Liver (tissue), 9 donors: ENCODE data around the gene ASS1. TPM values are rescaled to one million over a fixed set of nuclear protein-coding genes. Genes with fewer than 3 reads are reported as not detected.

ENCODE experiments used
- DNase-seq: peaks from one replicate; pipeline ENCODE4 v3.0.0-alpha.2; 2017; ENCODE audit warnings: low spot score
- H3K27ac ChIP-seq, 2 donors: one replicate each; pipeline ENCODE4 v1.7.0; 2013; ENCODE audit warnings: inconsistent platforms in 2 of 2, low read length in 2 of 2, control low read depth in 1 of 2, low read depth in 1 of 2, mild to moderate bottlenecking in 1 of 2
- H3K27me3 ChIP-seq, 4 donors: one replicate each; pipeline versions ENCODE4 v1.6.1 to v1.7.0; 2013; ENCODE audit warnings: low read length in 3 of 4, inconsistent platforms in 1 of 4, mild to moderate bottlenecking in 1 of 4, moderate library complexity in 1 of 4; ENCODE audit not compliant: control insufficient read depth in 4 of 4, insufficient read depth in 4 of 4
- H3K36me3 ChIP-seq, 4 donors: one replicate each; pipeline versions ENCODE4 v1.6.1 to v1.7.0; 2013; ENCODE audit warnings: low read length in 3 of 4, mild to moderate bottlenecking in 3 of 4, low read depth in 1 of 4, moderate library complexity in 1 of 4; ENCODE audit not compliant: control insufficient read depth in 4 of 4, insufficient read depth in 3 of 4
- H3K4me1 ChIP-seq, 4 donors: one replicate each; pipeline versions ENCODE4 v1.6.1 to v1.7.0; 2013; ENCODE audit warnings: low read length in 3 of 4, mild to moderate bottlenecking in 3 of 4, moderate library complexity in 1 of 4; ENCODE audit not compliant: control insufficient read depth in 4 of 4, insufficient read depth in 4 of 4
- H3K4me3 ChIP-seq, 3 donors: one replicate each; pipeline versions ENCODE4 v1.6.1 to v1.7.0; 2013; ENCODE audit warnings: low read length in 3 of 3, control low read depth in 1 of 3, low read depth in 1 of 3, mild to moderate bottlenecking in 1 of 3
- H3K9ac ChIP-seq, 2 donors: one replicate each; pipeline ENCODE4 v1.7.0; 2013; ENCODE audit warnings: low read length in 2 of 2, mild to moderate bottlenecking in 2 of 2, moderate library complexity in 2 of 2, control low read depth in 1 of 2, low read depth in 1 of 2
- H3K9me3 ChIP-seq, 4 donors: one replicate each; pipeline versions ENCODE4 v1.6.1 to v1.7.0; 2013; ENCODE audit warnings: low read length in 3 of 4; ENCODE audit not compliant: control insufficient read depth in 4 of 4
- EGR1 ChIP-seq, 2 donors: IDR thresholded peaks; 2 replicates each; pipeline ENCODE4 v1.6.1; 2016 to 2018; ENCODE audit warnings: antibody characterized with exemption in 2 of 2, low read depth in 2 of 2
- FOXA1 ChIP-seq: IDR thresholded peaks from 2 replicates; pipeline ENCODE4 v1.6.1; 2016; ENCODE audit warnings: antibody characterized with exemption
- FOXA2 ChIP-seq: IDR thresholded peaks from 2 replicates; pipeline ENCODE4 v1.6.1; 2016; ENCODE audit warnings: antibody characterized with exemption
- GABPA ChIP-seq, 2 donors: IDR thresholded peaks in 1 of 2; conservative IDR thresholded peaks in 1 of 2; 2 replicates each; pipeline ENCODE4 v1.6.1; 2016; ENCODE audit warnings: antibody characterized with exemption in 2 of 2, mild to moderate bottlenecking in 1 of 2, moderate library complexity in 1 of 2
- HNF4A ChIP-seq, 2 donors: conservative IDR thresholded peaks; 2 replicates each; pipeline ENCODE4 v1.6.1; 2016; ENCODE audit warnings: antibody characterized with exemption in 2 of 2, mild to moderate bottlenecking in 2 of 2
- HNF4G ChIP-seq: IDR thresholded peaks from 2 replicates; pipeline ENCODE4 v1.6.1; 2016; ENCODE audit warnings: antibody characterized with exemption
- JUND ChIP-seq, 2 donors: IDR thresholded peaks; 2 replicates each; pipeline ENCODE4 v1.6.1; 2016; ENCODE audit warnings: antibody characterized with exemption in 2 of 2
- NR2F2 ChIP-seq: IDR thresholded peaks from 2 replicates; pipeline ENCODE4 v1.6.1; 2016; ENCODE audit warnings: antibody characterized with exemption
- RAD21 ChIP-seq, 2 donors: IDR thresholded peaks; 2 replicates each; pipeline ENCODE4 v1.6.1; 2016; ENCODE audit warnings: antibody characterized with exemption in 2 of 2, mild to moderate bottlenecking in 2 of 2
- REST ChIP-seq: IDR thresholded peaks from 2 replicates; pipeline ENCODE4 v1.6.1; 2016; ENCODE audit warnings: antibody characterized with exemption, mild to moderate bottlenecking
- RXRA ChIP-seq, 2 donors: IDR thresholded peaks; 2 replicates each; pipeline ENCODE4 v1.6.1; 2017 to 2018; ENCODE audit warnings: antibody characterized with exemption in 2 of 2, mild to moderate bottlenecking in 1 of 2
- TAF1 ChIP-seq: conservative IDR thresholded peaks from 2 replicates; pipeline ENCODE4 v1.6.1; 2016; ENCODE audit warnings: antibody characterized with exemption, mild to moderate bottlenecking
- YY1 ChIP-seq: IDR thresholded peaks from 2 replicates; pipeline ENCODE4 v1.6.1; 2016; ENCODE audit warnings: antibody characterized with exemption, mild to moderate bottlenecking
- ZBTB33 ChIP-seq: IDR thresholded peaks from 2 replicates; pipeline ENCODE4 v1.6.1; 2016; ENCODE audit warnings: antibody characterized with exemption
- WGBS: extraction: QIAGEN DNeasy Blood & Tissue Kit; methylation state at CpG from one replicate; pipeline ENCODE4 v1.1.7; 2013; 5-methylcytosine and 5-hydroxymethylcytosine counted together
- polyA plus RNA-seq, 2 donors: library from polyadenylated mRNA; stranded (reverse) in 1 of 2; unstranded in 1 of 2; fragments of 200-250 nt in 1 of 2; fragments of >200 nt in 1 of 2; fragmentation: Nextera tagmentation in 1 of 2; extraction: Ambion mirVana in 1 of 2; gene quantifications; one replicate each; pipeline versions ENCODE4 v1.2.1 to v1.2.3, GENCODE V29; 2013 to 2015
- total RNA-seq, 2 donors: library from RNA; depleted of rRNA; stranded (reverse); fragments of >200 nt; gene quantifications; one replicate each; pipeline ENCODE4 v1.2.3, GENCODE V29; 2014
- TF ChIP-seq, protein P1 (sequence below): IDR thresholded peaks from 2 replicates; pipeline ENCODE4 v1.6.1; 2016; ENCODE audit warnings: antibody characterized with exemption
- TF ChIP-seq, protein P2 (sequence below): fragments of 150-350 bp; IDR thresholded peaks from 2 replicates; pipeline ENCODE4 v1.5.1; 2017; ENCODE audit warnings: improper control_type of control experiment, low read depth, low read length; ENCODE audit not compliant: missing input control
- donor health status: healthy.
- donor health status: healthy.
- donor health status: healthy.
- donor health status: healthy.
- donor health status: healthy.

ASS1 gene
- total and polyA plus RNA-seq, 4 donors = 396 to 711 (median 533) TPM

DNA sequence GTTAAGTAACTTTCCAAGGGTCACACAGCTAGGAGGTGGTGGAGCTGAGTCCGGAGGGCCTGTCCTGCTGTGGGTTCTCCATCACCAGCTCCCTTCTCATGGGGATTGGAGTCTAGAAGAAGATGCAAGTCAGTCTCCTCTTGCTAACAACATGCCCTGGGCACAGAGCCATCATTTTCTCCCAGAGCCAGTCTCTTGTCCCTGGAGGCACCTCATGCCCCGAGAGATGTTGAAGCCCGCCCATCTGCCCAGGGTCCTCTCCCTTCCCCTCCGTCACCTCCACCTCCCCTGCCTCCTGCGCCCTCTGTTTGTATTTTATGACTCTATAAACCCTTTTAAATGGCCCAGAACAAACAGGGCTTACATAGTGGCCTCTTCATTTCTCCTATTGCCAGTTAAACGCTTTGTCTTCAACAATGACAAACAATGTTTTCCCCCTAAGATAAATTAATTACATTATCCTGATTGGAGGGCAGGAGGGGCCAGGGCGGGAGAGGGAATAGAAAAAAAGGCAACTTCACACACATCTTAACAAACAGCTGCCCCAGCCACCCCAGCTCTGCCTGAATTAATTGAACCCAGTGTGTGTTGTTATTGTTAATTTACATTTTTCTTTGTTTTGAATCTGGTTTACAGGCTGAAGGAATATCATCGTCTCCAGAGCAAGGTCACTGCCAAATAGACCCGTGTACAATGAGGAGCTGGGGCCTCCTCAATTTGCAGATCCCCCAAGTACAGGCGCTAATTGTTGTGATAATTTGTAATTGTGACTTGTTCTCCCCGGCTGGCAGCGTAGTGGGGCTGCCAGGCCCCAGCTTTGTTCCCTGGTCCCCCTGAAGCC lies 55.8 kb downstream of the ASS1 start:
- TF ChIP-seq RAD21 (IDR thresholded peaks at IDR 0.05) (peak in 1 of 2 donors; percentile 12), NR2F2 (no peak), JUND (IDR thresholded peaks at IDR 0.05) (no peak), GABPA (IDR thresholded peaks at IDR 0.05 in 1 of 2, conservative IDR thresholded peaks at IDR 0.05 in 1 of 2) (no peak), ZBTB33 (peak; percentile 2), TAF1 (no peak), RXRA (IDR thresholded peaks at IDR 0.05) (no peak), EGR1 (IDR thresholded peaks at IDR 0.05; ENCODE audit: low read depth in 2 of 2) (no peak), HNF4A (conservative IDR thresholded peaks at IDR 0.05) (no peak), FOXA1 (no peak), HNF4G (no peak), YY1 (no peak), REST (no peak), FOXA2 (no peak)
- TF ChIP-seq, protein P1, sequence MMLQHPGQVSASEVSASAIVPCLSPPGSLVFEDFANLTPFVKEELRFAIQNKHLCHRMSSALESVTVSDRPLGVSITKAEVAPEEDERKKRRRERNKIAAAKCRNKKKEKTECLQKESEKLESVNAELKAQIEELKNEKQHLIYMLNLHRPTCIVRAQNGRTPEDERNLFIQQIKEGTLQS = no peak
- TF ChIP-seq, protein P2, sequence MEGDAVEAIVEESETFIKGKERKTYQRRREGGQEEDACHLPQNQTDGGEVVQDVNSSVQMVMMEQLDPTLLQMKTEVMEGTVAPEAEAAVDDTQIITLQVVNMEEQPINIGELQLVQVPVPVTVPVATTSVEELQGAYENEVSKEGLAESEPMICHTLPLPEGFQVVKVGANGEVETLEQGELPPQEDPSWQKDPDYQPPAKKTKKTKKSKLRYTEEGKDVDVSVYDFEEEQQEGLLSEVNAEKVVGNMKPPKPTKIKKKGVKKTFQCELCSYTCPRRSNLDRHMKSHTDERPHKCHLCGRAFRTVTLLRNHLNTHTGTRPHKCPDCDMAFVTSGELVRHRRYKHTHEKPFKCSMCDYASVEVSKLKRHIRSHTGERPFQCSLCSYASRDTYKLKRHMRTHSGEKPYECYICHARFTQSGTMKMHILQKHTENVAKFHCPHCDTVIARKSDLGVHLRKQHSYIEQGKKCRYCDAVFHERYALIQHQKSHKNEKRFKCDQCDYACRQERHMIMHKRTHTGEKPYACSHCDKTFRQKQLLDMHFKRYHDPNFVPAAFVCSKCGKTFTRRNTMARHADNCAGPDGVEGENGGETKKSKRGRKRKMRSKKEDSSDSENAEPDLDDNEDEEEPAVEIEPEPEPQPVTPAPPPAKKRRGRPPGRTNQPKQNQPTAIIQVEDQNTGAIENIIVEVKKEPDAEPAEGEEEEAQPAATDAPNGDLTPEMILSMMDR = no peak
- Histone ChIP-seq H3K4me1 (peaks cover 10 to 41% (median 25%) of the 10 kb centered on the region in 4 donors), H3K4me3 (no peak overlapping the region), H3K9me3 (no peaks in the 10 kb centered on the region), H3K27me3 (no peaks in the 10 kb centered on the region), H3K36me3 (peaks cover 0 to 17% (median 4%) of the 10 kb centered on the region in 4 donors), H3K9ac (peak overlapping the region; percentile 14 to 73), H3K27ac (peak overlapping the region; percentile 88 to 97)
- DNase-seq = no peak
- WGBS = 78% methylated on average over 12 of the region's 12 CpGs
